Measurements from ENCODE around the gene SH3RF1.

SH3RF1 gene

GRCh38 chr4:169250796-169251195 lies 20.0 kb downstream of the SH3RF1 start:
- DNase-seq = no peak

DNA sequence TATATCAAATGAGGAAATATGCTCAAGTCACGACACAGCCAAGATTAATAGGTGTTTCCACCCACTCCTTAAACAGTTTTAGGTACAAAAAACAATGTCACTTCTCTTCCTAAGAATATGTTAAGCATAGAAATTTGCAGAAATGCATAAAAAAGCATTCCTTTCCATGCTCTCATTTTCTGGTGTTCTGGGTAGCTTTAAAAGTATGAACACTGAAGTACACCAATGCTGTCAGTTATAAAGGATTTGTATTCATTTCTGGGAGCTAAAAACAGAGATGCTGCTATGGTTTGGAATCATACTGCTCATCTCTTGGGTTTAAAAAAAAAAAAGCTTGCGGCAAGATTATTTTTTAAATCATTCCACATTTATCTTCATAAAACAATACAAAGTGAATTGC lies 20.8 kb downstream of the SH3RF1 start:
- DNase-seq = no peak

GRCh38 chr4:169249214-169249973 lies 21.4 kb downstream of the SH3RF1 start:
- DNase-seq = no peak

DNA sequence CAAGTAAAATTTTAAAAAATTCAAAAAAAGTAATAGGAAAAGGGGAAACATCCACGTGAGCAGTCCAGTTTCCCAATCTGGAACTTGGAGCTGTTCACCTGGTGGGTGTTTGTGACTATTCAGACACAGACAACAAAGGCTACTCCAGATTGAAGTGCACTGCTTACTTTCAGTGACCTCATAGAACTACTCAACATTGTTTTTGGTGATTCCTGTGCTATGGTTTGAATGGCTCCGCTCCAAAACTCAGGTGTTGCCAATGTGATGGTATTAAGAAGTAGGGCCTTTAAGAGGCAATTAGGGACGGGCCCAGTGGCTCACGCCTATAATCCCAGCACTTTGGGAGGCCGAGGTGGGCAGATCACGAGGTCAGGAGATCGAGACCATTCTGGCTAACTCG lies 22.1 kb downstream of the SH3RF1 start:
- DNase-seq = no peak

DNA sequence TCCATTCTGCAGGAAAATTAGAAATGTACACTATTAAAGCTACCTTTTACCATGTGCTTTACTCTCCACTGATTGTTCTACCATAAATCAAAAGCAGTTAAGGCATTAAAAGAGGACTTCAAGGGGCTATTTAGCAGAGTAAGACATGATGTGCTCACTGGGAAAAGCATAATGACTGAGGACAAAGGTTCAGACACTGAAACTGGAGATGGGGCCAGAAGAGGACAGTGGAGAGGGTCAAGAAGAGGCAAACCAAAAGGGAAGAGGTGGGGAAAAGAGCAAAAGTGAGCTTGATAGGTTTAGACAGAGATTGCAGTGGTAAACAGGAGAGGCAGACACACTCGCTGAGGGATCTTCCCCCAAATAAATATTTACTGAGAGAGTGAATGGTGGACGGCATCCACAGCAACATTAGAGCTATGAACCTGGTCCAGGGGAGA lies 23.8 kb downstream of the SH3RF1 start:
- no peak for DNase-seq

GRCh38 chr4:169246279-169246678 lies 24.5 kb downstream of the SH3RF1 start:
- DNase-seq = no peak

- no peak for DNase-seq
Observed at GRCh38 chr4:169245061-169245460, 25.7 kb downstream of the SH3RF1 start.

GRCh38 chr4:169243825-169244609 lies 26.7 kb downstream of the SH3RF1 start:
- DNase-seq = no peak

DNA sequence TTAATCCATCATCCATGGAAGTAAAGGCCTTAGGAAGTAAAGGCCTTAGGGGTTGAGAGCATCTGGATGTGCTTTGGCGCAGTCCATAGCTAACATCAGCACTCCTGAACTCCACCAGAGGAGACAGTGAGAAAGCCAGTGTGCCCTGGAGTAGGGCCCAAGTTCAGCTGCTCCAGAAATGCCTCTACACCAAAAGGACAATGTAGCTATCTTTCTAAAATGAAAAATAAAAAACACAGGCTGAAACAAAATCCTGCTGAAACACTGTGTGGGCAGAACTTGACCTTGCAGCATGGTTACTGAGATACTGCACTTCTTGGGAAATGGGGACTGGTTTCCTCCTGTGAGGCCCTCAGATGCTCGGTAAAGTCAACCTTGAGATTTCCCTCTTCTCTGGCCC lies 29.3 kb downstream of the SH3RF1 start:
- no peak for DNase-seq

DNA sequence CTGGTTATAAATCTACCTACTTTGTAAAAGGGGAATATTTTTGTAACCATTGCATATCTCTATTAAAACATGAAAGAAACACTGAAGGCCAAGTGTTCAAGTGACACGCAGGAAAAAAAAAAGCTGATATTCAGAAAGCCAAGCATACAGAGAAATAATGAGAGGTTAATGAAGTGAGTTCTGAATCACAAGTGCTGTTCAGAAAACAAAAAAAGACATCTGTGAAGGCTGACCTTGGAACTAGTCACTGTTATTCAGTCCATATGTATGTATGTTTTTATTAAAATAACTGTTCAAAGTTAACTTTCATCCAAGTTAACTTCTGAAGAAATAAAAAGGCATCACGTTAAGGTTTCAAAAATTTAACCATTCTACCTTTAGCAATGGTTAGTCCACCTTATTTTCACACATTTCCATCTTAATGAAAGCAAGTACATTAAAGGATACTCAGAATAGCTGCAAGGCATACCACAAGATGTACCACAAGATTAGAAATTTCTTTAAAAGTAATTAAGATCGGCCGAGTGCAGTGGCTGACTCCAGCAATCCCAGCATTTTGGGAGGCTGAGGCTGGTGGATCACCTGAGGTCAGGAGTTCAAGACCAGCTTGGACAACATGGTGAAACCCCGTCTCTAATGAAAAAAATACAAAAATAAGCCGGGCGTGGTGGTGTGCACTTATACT lies 31.4 kb downstream of the SH3RF1 start:
- no peak for DNase-seq

DNA sequence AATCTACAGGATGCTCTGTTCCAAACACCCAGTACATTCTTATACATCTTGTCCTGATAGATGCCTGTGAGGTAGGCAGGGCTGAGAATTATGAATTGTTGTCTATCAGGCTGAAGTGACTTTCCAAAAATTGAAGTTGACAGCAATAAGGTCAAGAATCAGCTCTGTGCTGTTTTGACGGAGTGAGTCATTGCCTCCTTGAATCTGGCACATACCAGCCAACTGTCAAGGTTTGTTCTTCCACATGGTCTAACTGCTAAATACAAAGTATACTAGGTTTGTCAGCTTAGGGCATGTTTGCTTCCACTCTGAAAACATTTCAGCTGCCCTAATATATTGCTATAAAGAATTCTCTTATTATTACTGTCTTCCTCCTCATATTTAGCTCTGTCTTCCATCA lies 32.3 kb downstream of the SH3RF1 start:
- no peak for DNase-seq

DNA sequence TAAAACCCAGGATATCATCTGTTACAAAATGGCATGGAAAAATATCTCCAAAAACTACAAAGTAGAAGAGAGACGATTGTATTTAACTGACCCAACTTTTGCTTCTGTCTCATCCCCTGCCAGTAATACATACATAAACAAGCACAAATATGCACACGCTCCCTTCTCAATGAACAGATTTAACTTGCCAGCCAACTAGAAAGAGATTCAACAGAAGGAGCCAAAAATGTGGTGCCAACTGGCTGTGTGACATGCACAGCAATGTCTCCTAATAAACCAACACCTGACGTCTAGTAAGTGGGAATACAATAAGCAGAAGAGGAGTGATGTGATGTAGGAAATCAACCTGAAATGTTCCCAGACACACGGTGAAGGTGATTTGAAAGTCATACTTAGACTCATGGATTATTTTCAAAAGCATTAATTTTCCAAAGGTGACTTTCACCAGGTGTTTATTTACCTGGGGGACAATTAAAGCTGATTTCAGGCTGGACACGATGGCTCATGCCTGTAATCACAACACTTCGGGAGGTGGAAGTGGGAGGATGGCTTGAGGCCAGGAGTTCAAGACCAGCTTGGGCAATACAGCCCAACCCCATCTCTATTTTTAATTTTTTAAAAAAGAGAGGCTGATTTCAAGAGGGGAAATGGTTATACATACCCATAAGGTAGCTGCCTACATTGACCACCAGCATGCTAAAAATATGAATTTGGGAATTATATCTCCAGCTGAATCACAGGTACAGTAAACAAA lies 33.7 kb downstream of the SH3RF1 start:
- no peak for DNase-seq

DNA sequence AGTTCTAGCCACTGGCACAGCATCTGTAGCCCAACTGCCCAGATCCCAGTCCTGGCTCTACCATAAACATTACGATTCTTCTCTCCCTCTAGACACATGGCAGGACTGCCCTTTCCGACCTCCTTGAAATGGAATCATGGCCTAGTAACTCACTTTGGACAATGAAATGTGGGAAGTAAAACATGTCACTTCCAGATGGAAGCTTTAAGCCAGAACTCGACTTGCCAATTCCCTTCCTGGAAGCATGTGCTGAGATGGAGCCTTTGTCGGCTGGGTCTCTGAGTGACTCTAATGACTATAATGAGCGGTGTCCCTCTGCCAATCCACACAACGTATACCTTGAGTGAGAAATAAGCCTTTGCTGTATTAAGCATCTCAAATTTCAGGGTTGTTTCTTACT lies 34.7 kb downstream of the SH3RF1 start:
- DNase-seq = no peak

DNA sequence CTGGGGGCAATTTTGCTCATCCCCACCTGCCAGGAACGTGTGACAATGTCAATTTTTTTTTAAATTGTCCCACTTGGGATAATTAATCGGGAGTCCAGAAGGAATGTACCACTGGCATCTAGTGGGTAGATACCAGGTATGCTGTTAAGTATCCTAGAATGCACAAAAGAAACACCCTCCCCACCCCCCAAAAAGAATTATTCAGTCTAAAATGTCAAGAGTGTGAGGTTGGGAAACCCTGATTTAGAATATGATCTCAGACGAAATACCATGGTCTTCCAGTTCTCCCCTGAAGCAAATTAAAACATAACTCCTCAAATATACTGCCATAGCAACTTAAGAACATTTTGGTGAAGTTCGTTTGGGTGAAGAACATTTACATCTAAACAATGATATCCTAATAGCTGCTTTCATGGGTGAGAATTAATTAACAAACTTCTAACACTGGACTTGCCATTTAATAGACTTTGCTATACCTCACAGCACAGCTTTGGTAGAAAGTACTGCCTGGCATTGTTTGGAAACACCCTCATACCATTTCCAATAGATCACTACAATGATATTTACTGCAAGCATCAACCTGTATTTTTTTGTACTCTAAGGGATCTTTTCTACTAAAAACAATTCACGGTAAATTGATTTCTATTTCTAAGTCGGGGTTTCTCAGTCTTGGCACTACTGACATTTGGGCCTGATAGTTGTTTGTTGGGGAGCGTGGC lies 36.5 kb downstream of the SH3RF1 start:
- no peak for DNase-seq

GRCh38 chr4:169233691-169234090 lies 37.1 kb downstream of the SH3RF1 start:
- DNase-seq = no peak

DNA sequence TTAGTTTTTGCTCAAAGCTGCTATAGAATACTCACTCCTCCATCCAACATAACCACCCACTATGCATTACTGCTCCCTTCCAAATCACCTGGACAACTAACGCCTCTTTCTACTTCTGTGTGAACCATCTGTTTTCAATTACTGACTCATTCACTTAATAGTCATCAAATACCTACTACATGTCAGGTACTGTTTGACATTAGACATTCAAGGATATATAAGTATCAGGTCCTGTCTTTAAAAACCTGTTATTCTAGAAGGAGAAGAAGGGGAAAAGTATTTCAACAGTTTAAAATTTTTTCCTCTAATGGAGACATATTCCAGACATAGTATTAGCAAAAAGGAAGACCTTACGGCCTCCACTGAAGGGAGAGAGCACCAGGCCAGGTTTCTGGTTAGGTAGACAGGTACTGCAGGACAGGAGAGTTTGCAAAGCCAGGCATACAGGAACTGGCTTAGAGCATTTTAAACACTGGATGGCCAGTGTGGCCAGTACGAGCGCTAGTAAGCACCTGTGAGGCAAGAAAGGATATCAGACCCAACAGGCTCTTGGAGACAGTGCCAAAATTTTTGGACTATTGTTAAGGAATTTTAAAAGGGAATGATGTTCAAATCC lies 39.0 kb downstream of the SH3RF1 start:
- no peak for DNase-seq

DNA sequence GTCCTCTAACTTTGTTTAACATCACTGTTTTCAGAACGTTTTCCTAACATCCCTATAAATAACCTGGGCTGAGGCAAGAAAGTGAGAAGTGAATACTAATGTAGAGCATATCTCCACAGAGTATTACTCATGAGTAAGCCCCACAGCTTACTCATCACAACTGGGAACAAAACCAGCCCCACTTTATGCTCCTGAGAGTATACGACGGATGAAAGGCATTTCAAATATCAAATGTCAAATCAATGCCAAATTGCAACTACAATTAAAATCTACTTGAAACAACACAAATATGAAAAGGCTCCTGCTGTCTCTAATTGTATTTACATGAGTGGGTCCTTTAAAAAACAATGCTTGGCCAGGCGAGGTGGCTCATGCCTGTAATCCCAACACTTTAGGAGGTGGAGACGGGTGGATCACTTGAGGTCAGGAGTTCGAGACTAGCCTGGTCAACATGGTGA lies 41.2 kb downstream of the SH3RF1 start:
- no peak for DNase-seq

DNA sequence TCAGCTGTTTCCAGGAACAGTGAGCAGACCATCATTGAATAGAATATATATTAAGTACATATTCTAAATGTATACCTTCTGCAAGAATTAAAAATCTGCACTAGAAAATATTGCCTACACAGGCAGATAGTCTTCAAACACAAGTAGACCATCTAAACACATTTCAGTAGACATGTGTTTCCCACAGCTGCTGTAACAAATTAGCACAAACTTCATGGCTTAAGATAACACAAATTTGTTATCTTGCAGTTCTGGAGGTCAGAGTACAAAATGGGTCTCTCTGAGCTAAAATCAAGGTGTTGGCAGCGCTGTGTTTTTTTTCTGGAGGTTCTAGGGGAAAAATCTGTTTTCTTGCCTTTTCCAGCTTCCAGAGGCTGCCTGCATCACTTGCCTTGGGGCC lies 42.7 kb downstream of the SH3RF1 start:
- no peak for DNase-seq

DNA sequence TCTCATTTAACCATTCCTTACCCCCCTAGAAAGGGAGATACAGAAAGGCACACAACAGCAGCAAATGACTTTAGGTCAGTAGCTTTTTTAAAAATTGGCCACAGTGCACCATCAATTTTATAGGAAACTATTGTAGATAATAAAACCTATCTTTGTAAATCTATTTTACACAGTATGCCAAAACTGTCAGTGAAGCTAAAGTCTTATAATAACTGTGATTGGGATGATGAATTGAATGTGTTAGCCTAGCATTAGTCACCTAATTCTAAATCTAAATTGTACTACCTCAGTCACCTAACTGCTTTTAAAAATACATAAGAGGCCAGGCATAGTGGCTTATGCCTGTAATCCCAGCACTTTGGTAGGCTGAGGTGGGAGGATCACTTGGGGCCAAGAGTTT lies 44.2 kb downstream of the SH3RF1 start:
- no peak for DNase-seq

GRCh38 chr4:169225812-169226211 lies 44.9 kb downstream of the SH3RF1 start:
- DNase-seq = no peak

DNA sequence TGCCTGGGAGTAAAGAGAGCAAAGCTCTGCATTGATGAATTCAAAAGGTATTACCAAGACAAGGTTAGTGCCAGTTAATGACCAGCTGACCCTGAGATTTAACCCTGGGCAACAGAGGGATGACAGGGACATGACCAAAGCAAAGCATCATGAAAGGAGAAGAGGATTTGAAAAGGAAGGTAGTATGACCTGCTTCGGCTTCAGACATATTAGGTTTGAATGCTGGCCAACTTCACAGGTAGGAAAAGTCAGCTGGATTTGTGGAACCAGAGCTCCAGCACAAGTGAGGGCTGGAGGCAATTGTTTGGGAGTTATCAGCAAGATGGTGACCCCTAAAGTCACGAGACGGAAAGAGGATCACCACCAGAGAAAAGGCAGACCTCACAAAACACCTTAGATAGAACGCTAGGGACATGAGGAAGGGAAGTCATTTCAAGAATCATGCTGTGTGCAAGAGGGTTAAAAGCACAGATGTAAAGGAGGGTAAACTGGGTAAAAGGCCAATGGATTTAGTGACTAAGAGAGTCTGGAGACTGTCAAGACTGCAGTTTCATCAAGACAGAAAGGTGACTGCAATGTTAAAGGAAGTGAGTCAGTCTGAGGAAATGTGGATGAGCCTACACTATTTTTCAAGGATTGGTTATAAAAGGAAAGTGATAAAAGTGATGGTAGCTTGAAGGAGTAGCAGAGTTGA lies 45.6 kb downstream of the SH3RF1 start:
- DNase-seq = no peak
